ENCODE data around the gene A1CF.
"Not testable (repeated sequence)": the region's sequence is repeated elsewhere in the genome, so short reads cannot be mapped to it uniquely, and the experiment has no call there.

Gene A1CF

DNA sequence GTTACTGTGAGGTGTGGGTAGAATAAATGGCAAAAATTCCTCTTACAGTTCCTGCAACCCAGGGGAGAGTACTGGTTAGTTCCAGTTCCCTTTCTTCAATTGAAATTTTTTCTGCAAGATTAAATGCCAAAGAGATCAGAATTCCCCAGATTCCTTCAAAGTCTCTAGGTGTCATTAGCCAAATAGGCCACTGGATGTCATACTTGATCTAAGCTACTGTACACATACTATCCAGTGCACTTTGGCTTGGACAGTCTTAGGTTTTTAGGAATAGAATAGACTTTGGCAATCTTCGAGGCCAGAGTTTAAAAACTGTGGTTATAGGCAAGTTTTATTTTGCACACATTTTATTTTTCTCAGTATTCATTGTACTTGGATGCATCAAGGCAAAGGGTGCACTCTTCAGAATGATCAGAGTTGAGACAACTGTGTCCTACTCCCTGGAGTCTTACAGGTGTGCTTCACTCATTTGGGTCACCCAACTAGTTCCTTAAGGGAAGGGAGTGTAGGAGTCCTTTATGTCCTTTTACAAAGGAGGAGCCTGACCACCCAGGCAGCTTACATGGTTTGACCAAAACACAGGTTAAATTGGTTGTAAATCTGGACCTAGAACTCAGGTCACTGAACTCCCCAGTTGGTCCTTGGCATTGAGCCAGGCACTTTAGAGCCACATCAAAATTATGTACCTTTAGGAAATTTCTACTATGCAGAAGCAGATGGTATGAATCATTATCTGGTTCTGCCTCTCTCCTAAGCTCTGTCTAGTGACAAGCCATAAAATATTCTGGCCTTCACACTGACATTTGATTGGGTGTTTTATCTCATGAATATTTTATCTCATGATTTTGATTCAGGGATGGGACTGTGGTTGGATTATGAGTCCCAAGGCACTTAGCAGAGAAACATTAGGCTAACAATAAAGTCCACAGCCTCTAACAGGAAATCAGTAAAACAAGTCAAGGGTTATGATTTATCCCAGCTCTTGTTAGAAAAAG lies 96.2 kb downstream of the A1CF start:
- Mint-ChIP-seq H3K9me3 (peaks cover 4% of the 10 kb centered on the region), H3K36me3 (no peaks in the 10 kb centered on the region), H3K4me3 (no peak overlapping the region), H3K4me1 (peaks cover 12% of the 10 kb centered on the region), H3K27ac (no peak overlapping the region), H3K27me3 (no peaks in the 10 kb centered on the region)
- CTCF ChIA-PET, result no interaction called here
- no peak for DNase-seq

DNA sequence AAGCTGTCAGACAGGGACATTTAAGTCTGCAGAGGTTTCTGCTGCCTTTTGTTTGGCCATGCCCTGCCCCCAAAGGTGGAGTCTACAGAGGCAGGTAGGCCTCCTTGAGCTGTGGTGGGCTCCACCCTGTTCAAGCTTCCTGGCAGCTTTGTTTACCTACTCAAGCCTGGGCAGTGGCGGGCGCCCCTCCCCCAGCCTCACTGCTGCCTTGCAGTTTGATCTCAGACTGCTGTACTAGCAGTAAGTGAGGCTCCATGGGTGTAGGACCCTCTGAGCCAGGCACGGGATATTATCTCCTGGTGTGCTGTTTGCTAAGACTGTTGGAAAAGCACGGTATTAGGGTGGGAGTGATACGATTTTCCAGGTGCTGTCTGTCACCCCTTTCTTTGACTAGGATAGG lies 97.5 kb downstream of the A1CF start:
- CTCF ChIA-PET, H3K36me3 Mint-ChIP-seq, H3K27me3 Mint-ChIP-seq, H3K9me3 Mint-ChIP-seq, H3K27ac Mint-ChIP-seq, H3K4me3 Mint-ChIP-seq: not testable (repeated sequence)
- peak; percentile 22 for DNase-seq
- H3K4me1 Mint-ChIP-seq, result peaks cover 12% of the 10 kb centered on the region

DNA sequence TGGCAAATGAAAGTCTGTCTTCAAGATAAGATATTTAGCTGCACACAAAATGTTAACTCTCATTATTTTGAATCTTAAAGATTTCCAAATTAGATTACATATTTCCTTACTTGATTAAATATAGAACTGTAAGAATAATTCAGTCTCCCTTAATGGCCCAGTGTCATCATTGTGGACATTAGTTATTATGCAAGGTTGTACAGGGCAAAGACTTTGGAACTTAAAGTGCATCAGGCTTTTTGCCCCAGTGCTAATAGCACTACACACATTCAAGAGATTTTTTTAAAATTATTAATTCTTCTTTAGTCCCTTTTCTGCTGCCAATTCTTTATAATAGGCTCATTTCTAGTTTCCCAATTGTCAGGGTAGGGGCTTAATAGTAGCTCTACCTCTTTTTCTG lies 103.4 kb downstream of the A1CF start:
- CTCF ChIA-PET, H3K4me1 Mint-ChIP-seq, H3K4me3 Mint-ChIP-seq, H3K36me3 Mint-ChIP-seq, H3K27ac Mint-ChIP-seq, H3K9me3 Mint-ChIP-seq, DNase-seq, H3K27me3 Mint-ChIP-seq: not testable (repeated sequence)

DNA sequence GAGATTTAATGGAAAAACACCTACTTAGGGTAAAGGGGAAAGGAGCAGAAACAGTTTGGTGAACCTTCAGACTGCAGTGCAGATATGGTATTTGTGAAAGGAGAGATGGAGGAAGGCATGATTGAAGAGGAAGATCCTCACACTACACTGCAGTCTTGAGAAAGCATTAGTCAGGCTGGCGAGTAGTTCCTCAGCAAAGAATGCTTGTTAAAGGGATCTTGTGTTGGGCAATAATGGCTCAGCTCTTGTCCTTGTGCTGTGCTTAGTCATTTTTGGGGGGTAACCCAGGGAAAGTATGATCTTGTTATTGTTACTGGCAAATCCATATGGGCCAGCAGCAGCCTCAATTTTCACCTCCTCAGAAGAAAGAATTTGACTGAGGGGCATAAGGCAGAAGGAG lies 105.4 kb downstream of the A1CF start:
- H3K27me3 Mint-ChIP-seq, DNase-seq, H3K36me3 Mint-ChIP-seq, H3K27ac Mint-ChIP-seq, H3K4me3 Mint-ChIP-seq, H3K9me3 Mint-ChIP-seq, CTCF ChIA-PET, H3K4me1 Mint-ChIP-seq: not testable (repeated sequence)

DNA sequence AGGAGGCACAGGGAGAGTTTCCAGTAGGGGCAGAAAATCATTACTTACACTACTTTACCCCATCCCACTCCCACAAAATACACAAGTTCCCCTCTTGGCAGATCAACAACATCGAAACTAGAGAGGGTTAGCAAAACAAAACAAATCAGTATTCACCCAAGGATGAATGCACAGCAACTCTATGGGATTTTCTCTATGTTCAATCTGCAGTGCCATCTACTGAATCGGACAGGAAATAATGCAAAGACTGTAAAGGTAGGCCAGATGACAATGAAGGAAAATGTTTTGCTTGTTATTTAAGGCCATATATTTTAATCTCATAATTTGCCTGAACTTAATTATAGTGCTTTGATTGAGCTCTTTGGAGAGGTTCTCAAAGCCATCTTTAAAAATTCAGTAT lies 110.6 kb downstream of the A1CF start:
- H3K27ac Mint-ChIP-seq, CTCF ChIA-PET, H3K27me3 Mint-ChIP-seq, H3K9me3 Mint-ChIP-seq, DNase-seq, H3K36me3 Mint-ChIP-seq, H3K4me3 Mint-ChIP-seq, H3K4me1 Mint-ChIP-seq: not testable (repeated sequence)

DNA sequence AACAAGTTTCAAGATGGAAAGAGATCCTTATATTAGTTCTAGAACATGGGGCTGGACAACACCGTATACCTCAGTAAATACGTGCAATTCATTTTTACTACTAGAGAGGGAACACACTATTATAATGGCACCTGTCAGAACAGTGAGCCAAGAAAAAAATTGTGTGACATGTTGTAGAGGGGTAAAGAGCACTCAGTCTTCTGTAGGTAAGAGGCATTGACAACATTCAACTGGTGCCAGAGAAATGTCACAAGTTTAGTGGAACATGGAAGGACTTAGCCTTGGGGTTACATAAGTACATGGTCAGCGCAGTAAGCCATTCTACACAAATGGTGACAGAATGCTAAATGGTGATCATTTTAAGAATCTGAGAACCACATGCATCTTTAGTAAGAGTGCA lies 113.4 kb downstream of the A1CF start:
- CTCF ChIA-PET, DNase-seq, H3K27me3 Mint-ChIP-seq, H3K27ac Mint-ChIP-seq, H3K4me3 Mint-ChIP-seq, H3K9me3 Mint-ChIP-seq, H3K4me1 Mint-ChIP-seq, H3K36me3 Mint-ChIP-seq: not testable (repeated sequence)

DNA sequence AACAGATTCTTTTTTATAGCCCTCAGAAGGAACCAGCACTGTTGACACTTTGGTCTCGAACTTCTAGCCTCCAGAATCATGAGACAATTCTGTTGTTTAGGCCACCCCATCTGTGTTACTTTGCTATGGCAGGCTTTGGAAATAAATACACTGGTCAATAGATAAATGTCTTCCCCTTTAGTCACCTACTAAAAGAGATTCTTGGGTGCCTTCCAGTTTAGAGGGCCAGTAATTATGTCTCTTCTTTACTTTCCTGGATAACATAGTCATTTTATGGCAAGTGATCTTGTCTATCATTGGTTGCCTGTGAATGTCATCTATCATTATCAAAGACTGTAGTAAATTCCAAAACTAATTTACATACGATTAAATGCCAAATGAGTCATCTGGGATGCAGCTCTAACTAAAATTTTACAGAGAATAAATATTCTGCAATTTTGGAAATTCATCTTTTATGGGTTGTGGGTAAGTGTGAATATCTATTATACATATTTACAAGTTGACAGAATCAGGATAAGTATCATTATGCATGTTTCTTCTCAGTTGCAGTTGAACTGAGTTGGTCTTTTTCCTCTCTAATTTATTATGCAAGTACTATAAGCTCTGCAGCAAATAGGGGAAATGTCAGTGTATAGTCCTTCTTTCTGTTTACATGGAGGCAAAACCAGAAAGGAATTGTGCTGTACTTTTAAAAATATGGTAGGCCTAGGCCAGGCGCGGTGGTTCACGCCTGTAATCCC lies 118.5 kb downstream of the A1CF start:
- DNase-seq, H3K4me3 Mint-ChIP-seq, H3K27me3 Mint-ChIP-seq, H3K36me3 Mint-ChIP-seq, H3K4me1 Mint-ChIP-seq, H3K27ac Mint-ChIP-seq, CTCF ChIA-PET, H3K9me3 Mint-ChIP-seq: not testable (repeated sequence)

Data from activated naive CD4-positive, alpha-beta T cell treated with anti-CD3 and anti-CD28 coated beads, Interleukin-2, amount 10 ng/mL, durations not matched to agents 7 days and 5 days (primary cell).